NB4 (cell line): ENCODE results near the gene CEP120.

Source experiments
- DNase-seq: peaks from one replicate; pipeline ENCODE4 v3.0.0; 2010; ENCODE audit warnings: low read depth
- H3K4me3 ChIP-seq: one replicate; pipeline ENCODE4 v1.5.1; 2011; ENCODE audit warnings: mild to moderate bottlenecking, low read depth, low read length, moderate library complexity
- CTCF ChIP-seq: IDR thresholded peaks from one replicate; pipeline ENCODE4 v1.5.1; 2012; ENCODE audit warnings: low read depth, low read length
- MAX ChIP-seq: IDR thresholded peaks from 2 replicates; pipeline ENCODE4 v1.6.1; 2011; ENCODE audit warnings: low read depth, low read length
- MYC ChIP-seq: IDR thresholded peaks from 2 replicates; pipeline ENCODE4 v1.6.1; 2011; ENCODE audit warnings: low read depth, low read length
- POLR2A ChIP-seq: IDR thresholded peaks from 2 replicates; pipeline ENCODE4 v1.6.1; 2011; ENCODE audit warnings: mild to moderate bottlenecking; ENCODE audit not compliant: insufficient read length; ENCODE audit errors: extremely low read depth

The CEP120 gene

GRCh38 chr5:123455640-123456039, 32.4 kb upstream of the CEP120 start:
- peak; percentile 61 for DNase-seq
- no peak overlapping the region for H3K4me3 ChIP-seq
- TF ChIP-seq MAX = no peak
- TF ChIP-seq POLR2A = no peak
- TF ChIP-seq MYC = no peak
- no peak for TF ChIP-seq CTCF

GRCh38 chr5:123455095-123455494, 31.9 kb upstream of the CEP120 start:
- TF ChIP-seq POLR2A = no peak
- TF ChIP-seq MAX = no peak
- no peak for TF ChIP-seq CTCF
- no peak for TF ChIP-seq MYC
- no peak for DNase-seq
- H3K4me3 ChIP-seq = no peak overlapping the region

GRCh38 chr5:123454259-123454911, 31.2 kb upstream of the CEP120 start:
- H3K4me3 ChIP-seq = peak overlapping the region; percentile 34
- DNase-seq = peak; percentile 60
- TF ChIP-seq MYC (no peak), POLR2A (no peak), CTCF (no peak), MAX (no peak)

GRCh38 chr5:123452401-123452800, 29.2 kb upstream of the CEP120 start:
- no peak overlapping the region for H3K4me3 ChIP-seq
- DNase-seq = peak; percentile 21
- TF ChIP-seq CTCF (no peak), MAX (no peak), POLR2A (no peak), MYC (no peak)

GRCh38 chr5:123451047-123451446, 27.8 kb upstream of the CEP120 start:
- no peak overlapping the region for H3K4me3 ChIP-seq
- TF ChIP-seq MAX (no peak), MYC (no peak), CTCF (no peak), POLR2A (no peak)
- DNase-seq = no peak
